Activated CD4-positive, alpha-beta T cell treated with anti-CD3 and anti-CD28 coated beads, Interleukin-2, Interleukin-4, amounts not matched to agents 100 ng/mL and 50 ng/mL, durations not matched to agents 16 hours and 8 hours (primary cell): Measurements from ENCODE around the gene NAA10.

Experiments used
- DNase-seq: peaks from one replicate; pipeline ENCODE4 v3.0.0-alpha.2; 2020; ENCODE audit warnings: low spot score

NAA10 gene

DNA sequence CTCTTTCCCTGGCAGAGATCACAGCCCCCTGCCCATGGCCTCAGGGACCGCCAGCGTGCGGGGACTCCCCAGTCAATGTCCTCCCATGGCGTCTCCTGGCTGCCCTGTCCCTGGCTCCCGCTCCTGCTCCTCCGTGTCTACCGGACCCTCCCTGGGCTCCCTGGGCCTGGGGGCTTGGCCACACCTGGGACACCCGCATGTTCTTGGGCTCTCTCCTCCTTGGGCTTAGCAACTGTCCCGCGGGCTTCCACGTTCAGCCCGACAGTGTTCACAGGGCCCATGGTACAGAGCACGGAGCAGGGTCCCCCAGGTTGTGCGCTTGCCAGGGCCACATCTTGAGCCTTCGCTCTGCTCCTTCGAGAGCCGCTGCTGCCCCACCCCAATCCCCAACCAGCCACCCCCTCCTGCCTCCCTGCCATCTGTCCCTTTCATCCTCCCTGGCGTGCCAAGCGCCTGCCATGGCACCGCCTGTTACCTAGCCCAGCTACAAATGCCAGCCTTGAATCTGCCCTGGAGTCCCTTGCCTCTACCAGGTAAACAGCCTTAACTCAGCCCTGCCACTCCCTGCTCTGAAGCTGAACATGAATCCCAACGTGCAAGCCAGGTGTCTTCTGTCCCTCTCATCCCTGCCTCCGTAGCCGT, 26.5 kb downstream of the NAA10 start:
- no peak for DNase-seq

- no peak for DNase-seq
Observed at GRCh38 chrX:153907456-153907855, 27.4 kb downstream of the NAA10 start.

- DNase-seq = no peak
Observed at GRCh38 chrX:153906126-153906917, 28.5 kb downstream of the NAA10 start.

- DNase-seq = no peak
Observed at GRCh38 chrX:153905481-153906095, 29.2 kb downstream of the NAA10 start.

DNA sequence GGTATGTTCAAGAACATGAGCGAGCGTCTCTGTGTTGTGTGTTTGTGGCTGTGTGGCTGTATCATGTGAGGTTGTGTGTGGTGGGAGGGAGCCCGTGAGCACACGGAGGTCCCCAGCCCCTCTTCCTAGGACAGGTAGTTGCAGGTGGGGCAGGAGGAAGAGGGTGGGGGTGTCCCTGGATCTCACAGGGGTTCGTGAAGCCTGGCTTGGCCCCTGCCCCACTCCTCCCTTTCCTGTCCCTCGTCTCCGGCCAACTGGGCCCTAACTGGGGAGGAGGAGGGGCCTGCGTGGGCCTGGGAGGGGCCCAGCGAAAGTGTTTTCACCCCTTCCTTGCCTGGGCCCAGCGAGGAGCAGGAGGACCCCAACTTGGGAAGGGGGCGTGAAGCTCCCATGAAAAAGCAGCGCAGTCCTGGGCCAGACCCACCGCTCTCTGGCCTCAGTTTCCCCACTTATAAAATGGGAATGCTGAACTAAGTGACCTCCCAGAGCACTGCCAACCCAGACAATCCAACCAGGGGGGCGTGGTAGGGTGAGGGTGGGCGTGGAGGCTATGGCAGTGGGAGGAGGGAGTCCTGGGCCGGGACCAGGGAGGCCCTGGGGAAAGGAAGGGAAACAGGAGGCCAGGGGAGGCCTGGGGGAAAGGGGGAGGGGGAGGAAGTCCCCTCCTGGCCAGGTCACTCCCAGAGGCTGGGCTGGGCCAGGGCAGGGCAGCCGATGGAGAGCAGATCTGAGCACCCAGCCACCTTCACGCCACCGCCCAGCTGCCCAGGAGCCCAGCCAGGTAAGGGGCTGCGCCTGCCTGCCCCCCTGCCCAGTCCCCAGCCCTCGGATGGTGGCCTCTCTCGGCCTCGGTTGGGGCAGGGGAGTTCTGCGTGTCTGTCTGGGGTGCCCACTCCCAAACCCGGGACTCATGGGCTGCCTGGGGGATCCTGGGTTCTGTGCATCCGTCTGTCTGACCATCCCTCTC, 30.6 kb downstream of the NAA10 start, which contains the start of gene AVPR2:
TSS of gene AVPR2 (plus strand) at position 683 of the 967 bp plus-strand sequence. CDS start 473 bp downstream, outside the sequence.
- DNase-seq = no peak

GRCh38 chrX:153903238-153903980, 31.4 kb downstream of the NAA10 start:
- no peak for DNase-seq

GRCh38 chrX:153902385-153902784, 32.5 kb downstream of the NAA10 start:
- no peak for DNase-seq

GRCh38 chrX:153901753-153902140, 33.1 kb downstream of the NAA10 start:
- no peak for DNase-seq

DNA sequence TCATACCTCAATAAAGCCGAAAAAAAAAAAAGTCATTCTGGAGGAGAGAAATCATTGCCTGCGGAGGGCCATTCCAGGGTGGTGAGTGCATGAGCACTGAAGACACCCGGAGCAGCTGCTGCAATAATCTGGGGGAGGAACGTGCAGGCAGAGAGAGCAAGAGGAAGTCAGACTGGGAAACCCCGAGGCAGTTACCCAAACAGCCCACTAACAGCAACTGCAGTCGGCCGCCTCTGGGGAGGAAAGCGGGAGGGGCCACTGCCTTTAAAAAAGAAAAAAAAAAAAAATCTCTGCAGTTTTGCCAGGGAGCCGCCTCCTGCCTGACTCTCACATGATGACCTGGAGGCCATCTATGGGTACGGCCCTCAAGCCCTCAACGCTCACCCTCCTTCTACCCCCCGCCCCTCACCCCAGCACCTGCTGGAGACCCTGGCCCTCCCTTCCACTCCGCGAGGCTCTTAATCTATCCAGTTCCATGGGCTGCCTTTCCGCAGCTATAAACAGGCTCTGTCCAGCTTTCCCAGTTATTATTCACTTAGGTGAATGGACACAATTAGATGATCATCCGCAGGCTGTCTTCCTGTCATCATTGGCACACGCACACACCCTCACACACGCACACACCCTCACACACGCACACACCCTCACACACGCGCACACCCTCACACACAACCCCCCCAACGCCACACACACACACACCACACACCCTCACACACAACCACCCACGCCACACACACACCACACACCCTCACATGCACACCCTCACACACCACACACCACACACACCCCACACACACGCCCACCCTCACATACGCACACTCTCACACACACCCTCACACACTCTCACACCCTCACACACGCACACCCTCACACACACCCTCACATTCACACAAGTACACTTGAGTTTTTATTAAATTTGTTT, 33.7 kb downstream of the NAA10 start:
- DNase-seq = peak; percentile 62

- DNase-seq = no peak
Observed at GRCh38 chrX:153897899-153898298, 36.9 kb downstream of the NAA10 start.

GRCh38 chrX:153889123-153889522, 45.7 kb downstream of the NAA10 start:
- DNase-seq = no peak

DNA sequence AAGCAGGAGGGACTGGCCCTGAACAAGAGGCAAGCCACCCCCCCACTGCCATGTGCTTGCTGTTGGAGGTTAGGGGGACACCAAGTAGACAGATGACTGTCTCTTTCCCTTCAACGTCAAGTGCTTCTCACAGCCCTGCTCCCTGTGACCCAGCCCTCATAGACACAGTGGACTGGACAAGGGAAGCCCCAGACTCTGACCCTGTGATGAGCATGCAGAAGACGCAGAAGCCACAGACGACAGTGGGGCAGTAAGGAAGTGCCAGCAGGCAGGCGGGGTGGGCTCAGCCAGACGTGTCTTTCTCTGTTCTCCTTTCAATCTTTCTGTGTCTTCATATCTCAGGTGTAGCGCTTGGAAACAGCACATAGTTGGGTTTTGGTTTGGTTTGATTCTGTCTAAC, 46.5 kb downstream of the NAA10 start:
- DNase-seq = no peak

DNA sequence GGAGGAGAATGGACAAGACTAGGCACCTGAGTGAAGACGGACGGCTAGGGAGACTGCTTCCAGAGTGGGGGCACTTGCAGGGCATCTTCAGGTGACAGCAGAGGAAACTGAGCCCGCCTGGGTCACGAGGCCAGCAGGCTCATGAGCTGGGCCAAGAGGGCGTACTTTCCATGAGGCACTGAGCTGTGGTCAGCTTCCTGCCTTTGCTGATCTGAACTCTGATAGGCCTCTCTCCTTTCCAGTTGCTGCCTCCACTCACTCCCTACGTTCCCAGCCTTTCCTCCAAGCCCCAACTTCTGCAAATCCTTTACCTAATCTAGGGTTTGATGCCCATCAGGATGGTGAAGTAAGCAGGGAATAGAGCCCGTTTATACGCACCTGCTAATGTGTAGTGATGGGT, 47.5 kb downstream of the NAA10 start:
- no peak for DNase-seq

GRCh38 chrX:153886915-153887314, 47.9 kb downstream of the NAA10 start:
- DNase-seq = no peak

DNA sequence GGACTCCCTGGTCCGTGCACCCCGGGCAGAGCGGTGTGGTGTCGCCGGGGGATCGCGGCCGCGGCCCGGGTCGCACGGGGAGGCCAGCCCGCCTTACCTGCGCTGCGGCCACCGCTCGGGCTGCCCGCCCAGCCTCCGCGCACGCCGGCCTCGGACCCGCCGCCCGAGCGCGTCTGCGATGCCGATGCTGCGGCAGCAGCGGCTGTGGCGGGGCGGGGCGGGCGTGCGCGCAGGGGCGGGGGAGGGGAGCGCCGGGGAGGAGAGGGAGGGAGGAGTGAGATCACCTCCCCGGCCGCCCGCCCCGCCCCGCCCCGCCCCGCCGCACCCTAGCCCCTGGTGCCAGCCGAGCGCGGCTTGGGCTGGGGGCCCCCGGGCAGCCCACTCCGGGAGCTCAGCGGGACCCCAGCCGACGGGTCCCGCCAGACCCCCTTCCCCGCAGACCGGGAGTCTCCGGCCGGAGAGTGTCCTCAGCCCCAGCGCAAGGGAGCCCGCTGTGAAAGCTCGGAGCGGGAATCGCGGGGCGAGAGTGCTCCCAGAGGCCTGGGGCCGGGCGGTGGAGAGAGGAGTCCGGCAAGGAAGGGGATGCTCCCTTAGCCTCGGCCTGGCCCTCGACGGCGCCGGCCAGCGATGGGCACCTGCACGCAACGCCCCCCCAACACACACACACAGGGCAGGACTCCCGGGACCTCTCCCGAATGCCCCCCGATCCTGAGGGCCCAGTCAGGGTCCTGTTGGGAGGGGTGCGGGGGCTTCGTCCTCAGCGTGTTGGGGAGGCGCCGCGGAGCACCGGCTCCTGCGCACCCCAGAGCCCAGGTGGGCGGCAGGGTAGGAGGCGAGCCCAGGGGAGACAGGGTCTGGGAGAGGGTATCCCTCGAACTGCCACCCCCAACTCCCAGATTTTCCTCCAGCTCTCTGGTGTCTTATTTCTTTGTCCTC, 48.6 kb downstream of the NAA10 start, which contains the start of gene L1CAM:
TSS of gene L1CAM (minus strand) at position 206 of the 936 bp plus-strand sequence. CDS start 10,337 bp downstream, outside the sequence.
- DNase-seq = no peak

DNA sequence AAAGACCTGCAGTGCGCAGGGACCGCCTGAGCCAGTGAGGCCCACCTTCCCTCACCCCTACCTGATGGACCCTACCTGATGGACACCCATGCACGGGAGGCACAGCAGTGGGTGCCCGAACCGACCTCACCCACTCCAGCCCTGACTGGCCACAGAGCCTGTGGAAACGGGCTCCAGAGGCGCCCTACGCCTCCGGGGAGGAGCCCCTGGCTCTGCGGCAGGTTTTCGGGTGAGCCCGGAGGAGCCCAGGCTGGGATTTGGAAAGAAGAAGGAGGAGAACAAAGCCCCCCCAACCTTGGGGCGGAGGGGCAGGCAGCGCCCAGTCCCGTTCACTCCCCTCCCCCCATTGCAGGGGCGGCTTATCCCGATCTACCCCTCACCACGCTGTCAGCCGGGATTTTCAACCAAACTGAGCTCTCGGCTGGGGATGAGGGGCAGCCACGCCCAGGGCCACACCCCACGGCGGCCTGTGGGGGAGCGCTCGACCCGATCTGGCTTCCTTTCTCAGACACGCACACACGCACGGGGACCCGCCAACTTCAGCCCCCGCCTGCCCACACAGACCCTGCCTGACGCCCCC, 49.5 kb downstream of the NAA10 start:
- no peak for DNase-seq

- DNase-seq = no peak
Observed at GRCh38 chrX:153884590-153884989, 50.2 kb downstream of the NAA10 start.

DNA sequence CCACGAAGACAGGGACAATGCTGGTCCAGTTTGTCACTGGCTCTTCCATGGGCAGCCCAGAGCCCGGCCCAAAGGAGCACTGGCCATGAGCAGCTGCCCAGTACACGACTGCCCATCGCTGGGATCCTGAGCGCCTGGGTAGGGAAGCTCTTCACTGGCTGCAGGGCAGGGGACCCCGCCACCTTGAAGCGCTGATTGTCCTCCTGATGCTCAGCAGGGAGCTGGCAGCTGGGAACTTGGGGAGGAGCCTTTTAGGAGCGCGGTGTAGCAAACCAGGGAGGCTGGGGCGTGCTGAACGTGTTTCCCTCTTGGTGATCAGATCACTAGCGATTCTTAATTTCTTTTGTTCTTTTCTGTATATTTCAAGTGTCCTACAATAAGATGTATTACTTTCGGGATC, 50.7 kb downstream of the NAA10 start:
- no peak for DNase-seq
